ENCODE data around the gene GALNTL6. TPM values are rescaled to one million over a fixed set of nuclear protein-coding genes. Genes with fewer than 3 reads are reported as not detected.

GALNTL6 gene
- total and polyA plus RNA-seq, 2 of the 4 experiments (the other 2 are of a cell fraction), result under 0.01 TPM; not detected in 1

GRCh38 chr4:172842779-172843178, 1029.6 kb downstream of the GALNTL6 start:
- dilution Hi-C loops (cut with HindIII; ENCODE audit: low sequenced_read_pairs, unreplicated experiment), result no loop called here
- Histone ChIP-seq H3K4me3 (ENCODE audit: insufficient read depth, low read depth, low read length) (no peak overlapping the region), H3K27me3 (ENCODE audit: control insufficient read depth, insufficient read depth, low read length) (no peaks in the 10 kb centered on the region), H3K4me2 (ENCODE audit: low read depth, low read length) (no peak overlapping the region), H2AK5ac (ENCODE audit: low read depth, low read length) (0 out of 2 replicates have a peak overlapping the region, but pooled peaks have one; percentile 10), H3K36me3 (ENCODE audit: control insufficient read depth, insufficient read depth, low read length) (no peaks in the 10 kb centered on the region), H4K91ac (ENCODE audit: insufficient read depth, low read depth, low read length) (no peak overlapping the region), H3K9me1 (ENCODE audit: insufficient read depth, low read length) (peaks cover 4% of the 10 kb centered on the region; the same call in 1 of the 2 replicates), H3K4ac (ENCODE audit: low read depth, low read length) (peak overlapping the region; percentile 9; the same call in 1 of the 2 replicates), H4K5ac (ENCODE audit: low read depth, low read length) (no peak overlapping the region), H2BK15ac (ENCODE audit: low read depth, low read length) (no peak overlapping the region), H3K23ac (ENCODE audit: low read depth, low read length) (no peak overlapping the region), H4K8ac (ENCODE audit: low read depth in 2 of 2, low read length in 2 of 2) (no peak overlapping the region), H2AK9ac (replicated peaks; ENCODE audit: low read depth, low read length, poor library complexity) (no peak overlapping the region), H3K4me1 (ENCODE audit: control insufficient read depth, insufficient read depth, low read length) (peaks cover 5% of the 10 kb centered on the region; the same call in 1 of the 2 replicates), H2BK20ac (ENCODE audit: low read depth, low read length) (no peak overlapping the region), H4K20me1 (ENCODE audit: insufficient read depth, low read length) (no peaks in the 10 kb centered on the region), H3K18ac (ENCODE audit: low read depth, low read length) (no peak overlapping the region), H2BK120ac (ENCODE audit: low read depth, low read length) (no peak overlapping the region; the same call in 1 of the 2 replicates), H3K79me1 (ENCODE audit: low read depth in 1 of 2, low read length in 2 of 2) (no peaks in the 10 kb centered on the region), H3K27ac (ENCODE audit: insufficient read depth, low read length) (no peak overlapping the region), H3K9ac (ENCODE audit: low read depth, low read length) (no peak overlapping the region), H3K14ac (replicated peaks; ENCODE audit: low read depth, low read length) (no peak overlapping the region), H2BK5ac (ENCODE audit: low read depth, low read length, poor library complexity, severe bottlenecking) (no peak overlapping the region), H3K56ac (ENCODE audit: extremely low read depth, insufficient read depth, low read length) (no peak overlapping the region), H2AFZ (replicated peaks; ENCODE audit: low read length, poor library complexity) (no peak overlapping the region), H3K9me3 (ENCODE audit: control insufficient read depth, insufficient read depth, low read length) (no peaks in the 10 kb centered on the region)
- DNase-seq (no peak), ATAC-seq (ENCODE audit: low read depth) (no peak)
- WGBS, 2 experiments (ENCODE audit: extremely low coverage in 2 of 2, insufficient read length in 1 of 2), result no CpG with 5 or more reads among the region's 4 CpGs
- POLR2A ChIA-PET (ENCODE audit: unreplicated experiment), result no interaction called here
- in situ Hi-C loops (cut with MboI; ENCODE audit: low sequenced_read_pairs), result no loop called here
- intact Hi-C loops (cut with micrococcal nuclease), result no loop called here
- TF ChIP-seq CEBPB (IDR thresholded peaks at IDR 0.05; ENCODE audit: low read depth, low read length) (no peak), CHD1 (IDR thresholded peaks at IDR 0.05; ENCODE audit: low read depth, low read length) (no peak), SMC3 (IDR thresholded peaks at IDR 0.05; ENCODE audit: low read depth, low read length) (no peak), MAFK (IDR thresholded peaks at IDR 0.05; ENCODE audit: low read depth, low read length) (no peak), RFX5 (IDR thresholded peaks at IDR 0.05; ENCODE audit: low read depth, low read length) (no peak), RAD21 (IDR thresholded peaks at IDR 0.05; ENCODE audit: low read length) (no peak), MXI1 (IDR thresholded peaks at IDR 0.05; ENCODE audit: borderline replicate concordance, low read depth, low read length) (no peak), USF2 (IDR thresholded peaks at IDR 0.05; ENCODE audit: low read depth, low read length) (no peak), NFE2L2 (IDR thresholded peaks at IDR 0.05; ENCODE audit: low read depth, low read length) (no peak), BHLHE40 (IDR thresholded peaks at IDR 0.05; ENCODE audit: low read depth, low read length) (no peak), POLR2A (IDR thresholded peaks at IDR 0.05; ENCODE audit: low read depth, low read length) (no peak), RCOR1 (IDR thresholded peaks at IDR 0.05; ENCODE audit: insufficient replicate concordance, low read length) (no peak), MAZ (IDR thresholded peaks at IDR 0.05; ENCODE audit: borderline replicate concordance, low read depth, low read length) (no peak), CTCF (conservative IDR thresholded peaks at IDR 0.05; ENCODE audit: low read depth, low read length) (no peak), FOS (IDR thresholded peaks at IDR 0.05; ENCODE audit: low read depth, low read length) (no peak)
- TF ChIP-seq, protein P1, sequence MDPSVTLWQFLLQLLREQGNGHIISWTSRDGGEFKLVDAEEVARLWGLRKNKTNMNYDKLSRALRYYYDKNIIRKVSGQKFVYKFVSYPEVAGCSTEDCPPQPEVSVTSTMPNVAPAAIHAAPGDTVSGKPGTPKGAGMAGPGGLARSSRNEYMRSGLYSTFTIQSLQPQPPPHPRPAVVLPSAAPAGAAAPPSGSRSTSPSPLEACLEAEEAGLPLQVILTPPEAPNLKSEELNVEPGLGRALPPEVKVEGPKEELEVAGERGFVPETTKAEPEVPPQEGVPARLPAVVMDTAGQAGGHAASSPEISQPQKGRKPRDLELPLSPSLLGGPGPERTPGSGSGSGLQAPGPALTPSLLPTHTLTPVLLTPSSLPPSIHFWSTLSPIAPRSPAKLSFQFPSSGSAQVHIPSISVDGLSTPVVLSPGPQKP (IDR thresholded peaks at IDR 0.05; ENCODE audit: borderline replicate concordance, low read depth, low read length), result no peak
- CTCF ChIA-PET, result no interaction called here
- no TSS peak for BruUV-seq (replicated peaks)
